ENCODE results near the gene GIGYF2. TPM values are rescaled to one million over a fixed set of nuclear protein-coding genes. Genes with fewer than 3 reads are reported as not detected.
A peak's percentile ranks its signal among the peaks of the same experiment; 100 is the strongest.

GIGYF2 gene
- total and polyA plus RNA-seq, 12 donors, result 9.9 to 71.7 (median 66.1) TPM

- Histone ChIP-seq H3K4me1 (peaks cover 0 to 15% (median 0%) of the 10 kb centered on the region in 9 donors), H3K27me3 (no peaks in the 10 kb centered on the region), H3K9me3 (no peaks in the 10 kb centered on the region), H3K4me3 (no peak overlapping the region), H3K36me3 (peaks cover 0 to 99% (median 47%) of the 10 kb centered on the region in 9 donors), H3K27ac (peak overlapping the region in 7 of 10 donors; percentile 23 to 70 (median 67))
- peak in 3 of 9 donors; percentile 7 to 28 (median 12) for TF ChIP-seq CTCF (IDR thresholded peaks at IDR 0.05)
- intact Hi-C loops (cut with DNase I), result no loop called here
- DNase-seq (peak in 1 of 2 donors; percentile 12), ATAC-seq (peak; percentile 46 to 95 (median 90))
- WGBS, 2 donors, result 42 to 68% methylated on average over 5 of the region's 5 CpGs
Measured at GRCh38 chr2:232809349-232810124, 112.4 kb downstream of the GIGYF2 start.

GRCh38 chr2:232810444-232810843 lies 113.3 kb downstream of the GIGYF2 start:
- 90 to 98% methylated on average over 1 of the region's 1 CpG for WGBS, 2 donors
- DNase-seq (no peak), ATAC-seq (no peak)
- H3K36me3 ChIP-seq, result peaks cover 0 to 99% (median 54%) of the 10 kb centered on the region in 9 donors
- H3K27me3 ChIP-seq, result no peaks in the 10 kb centered on the region
- H3K4me1 ChIP-seq, result peaks cover 0 to 15% (median 5%) of the 10 kb centered on the region in 9 donors
- no peaks in the 10 kb centered on the region for H3K9me3 ChIP-seq
- no peak overlapping the region for H3K4me3 ChIP-seq
- TF ChIP-seq CTCF (IDR thresholded peaks at IDR 0.05), result no peak
- intact Hi-C loops (cut with DNase I), result no loop called here
- peak overlapping the region in 7 of 10 donors; percentile 11 to 70 (median 59) for H3K27ac ChIP-seq

- H3K36me3 ChIP-seq, result peaks cover 0 to 99% (median 67%) of the 10 kb centered on the region in 9 donors
- intact Hi-C loops (cut with DNase I), result no loop called here
- H3K4me3 ChIP-seq, result no peak overlapping the region
- H3K9me3 ChIP-seq, result no peaks in the 10 kb centered on the region
- no peaks in the 10 kb centered on the region for H3K27me3 ChIP-seq
- no peak for ATAC-seq
- no peak overlapping the region for H3K27ac ChIP-seq
- H3K4me1 ChIP-seq, result peaks cover 0 to 17% (median 3%) of the 10 kb centered on the region in 9 donors
- no peak for TF ChIP-seq CTCF (IDR thresholded peaks at IDR 0.05)
- no peak for DNase-seq
- WGBS, 2 donors, result 88 to 89% methylated on average over 3 of the region's 3 CpGs
Measured at GRCh38 chr2:232815569-232815968, 118.4 kb downstream of the GIGYF2 start.

GRCh38 chr2:232816657-232817056 lies 119.5 kb downstream of the GIGYF2 start:
- Histone ChIP-seq H3K27ac (peak overlapping the region in 1 of 10 donors; percentile 17), H3K27me3 (no peaks in the 10 kb centered on the region), H3K4me1 (peaks cover 0 to 17% (median 0%) of the 10 kb centered on the region in 9 donors), H3K9me3 (no peaks in the 10 kb centered on the region), H3K36me3 (peaks cover 0 to 99% (median 63%) of the 10 kb centered on the region in 9 donors), H3K4me3 (no peak overlapping the region)
- TF ChIP-seq CTCF (IDR thresholded peaks at IDR 0.05), result no peak
- no peak for ATAC-seq
- DNase-seq, result no peak
- 67 to 77% methylated on average over 10 of the region's 10 CpGs for WGBS, 2 donors
- intact Hi-C loops (cut with DNase I), result no loop called here
